GM19467 (cell line): ENCODE measurements around the gene ZSWIM4.
"Not testable (repeated sequence)": the region's sequence is repeated elsewhere in the genome, so short reads cannot be mapped to it uniquely, and the experiment has no call there.

Experiments used
- ATAC-seq: cut with Tn5 transposase; IDR thresholded peaks from one replicate; pipeline ENCODE4 v1.9.1; 2021; ENCODE audit warnings: mild to moderate bottlenecking, moderate library complexity; ENCODE audit not compliant: unreplicated experiment

Gene ZSWIM4

GRCh38 chr19:13774217-13775191, 20.7 kb upstream of the ZSWIM4 start, which contains the start of gene C19orf53:
Gene C19orf53, plus strand, starts transcription at chr19:13774456. Its CDS starts 22 bp downstream, at chr19:13774478.
- ATAC-seq: peak; percentile 86

- no peak for ATAC-seq
Observed at GRCh38 chr19:13778398-13778797, 16.8 kb upstream of the ZSWIM4 start.

DNA sequence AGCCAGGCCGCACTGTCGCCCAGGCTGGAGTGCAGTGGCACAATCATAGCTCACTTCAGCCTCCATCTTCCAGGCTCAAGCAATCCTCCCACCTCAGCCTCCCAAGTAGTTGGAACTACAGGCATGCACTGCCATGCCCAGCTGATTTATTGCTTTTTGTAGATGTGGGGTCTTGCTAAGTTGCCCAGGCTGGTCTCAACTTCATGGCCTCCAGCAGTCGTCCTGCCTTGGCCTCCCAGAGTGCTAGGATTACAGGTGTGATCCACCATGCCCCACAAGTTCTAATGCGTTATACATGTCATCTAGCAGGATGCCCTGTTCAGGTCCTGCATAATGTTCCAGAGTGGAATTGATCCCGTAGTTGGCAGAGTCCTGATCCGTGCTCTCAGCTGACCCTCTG, 16.4 kb upstream of the ZSWIM4 start:
- ATAC-seq: no peak

DNA sequence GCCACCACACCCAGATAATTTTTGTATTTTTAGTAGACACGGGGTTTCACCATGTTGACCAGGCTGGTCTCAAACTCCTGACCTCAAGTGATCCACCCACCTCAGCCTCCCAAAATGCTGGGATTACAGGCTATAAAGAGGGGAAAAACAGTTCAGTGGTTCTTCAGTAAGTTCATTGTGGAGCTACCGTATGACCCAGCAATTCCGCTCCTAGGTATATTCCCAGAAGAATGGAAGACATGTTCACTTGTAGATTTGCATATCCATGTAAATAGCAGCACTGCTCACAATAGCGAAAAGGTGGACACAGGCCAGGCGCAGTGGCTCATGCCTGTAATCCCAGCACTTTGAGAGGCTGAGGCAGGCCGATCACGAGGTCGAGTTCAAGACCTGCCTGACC, 15.4 kb upstream of the ZSWIM4 start:
- ATAC-seq: not testable (repeated sequence)

- ATAC-seq: no peak
Observed at GRCh38 chr19:13781547-13781946, 13.7 kb upstream of the ZSWIM4 start.

GRCh38 chr19:13782537-13782936, 12.7 kb upstream of the ZSWIM4 start:
- no peak for ATAC-seq

GRCh38 chr19:13783565-13784500, 11.4 kb upstream of the ZSWIM4 start:
- no peak for ATAC-seq

DNA sequence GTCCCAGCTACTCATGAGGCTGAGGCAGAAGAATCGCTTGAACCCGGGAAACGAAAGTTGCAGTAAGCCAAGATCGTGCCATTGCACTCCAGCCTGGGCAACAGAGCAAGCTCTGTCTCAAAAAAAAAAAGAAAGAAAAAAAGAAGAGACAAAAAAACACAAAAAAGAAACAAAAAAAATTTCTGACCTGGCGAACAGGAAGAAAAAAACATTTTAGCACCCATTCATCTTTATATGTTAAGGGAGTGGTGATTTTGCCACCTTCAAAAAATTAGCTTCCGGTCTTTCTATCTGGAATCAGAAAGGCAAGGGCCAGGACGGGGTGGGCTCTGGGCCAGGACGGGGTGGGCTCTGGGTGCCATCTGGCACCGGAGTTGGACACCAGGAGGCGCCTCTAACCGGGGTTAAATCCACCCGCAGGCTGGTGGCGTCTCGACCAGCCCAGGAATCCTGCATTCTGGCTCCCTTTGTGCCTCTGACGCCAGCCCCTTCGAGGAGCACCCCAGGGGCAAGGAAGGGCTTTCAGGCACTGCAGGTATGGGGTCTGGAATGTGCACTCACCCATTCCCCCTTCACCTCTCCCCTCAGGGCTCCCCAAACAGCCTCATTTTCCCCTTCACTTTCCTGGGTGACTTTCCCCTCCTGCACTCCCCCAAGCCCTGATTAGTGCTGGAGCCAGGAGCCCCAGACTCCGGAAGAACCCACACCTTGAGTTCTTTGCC, 10.4 kb upstream of the ZSWIM4 start:
- ATAC-seq: no peak

- ATAC-seq: no peak
Observed at GRCh38 chr19:13788991-13789390, 6.3 kb upstream of the ZSWIM4 start.

- ATAC-seq: no peak
Observed at GRCh38 chr19:13790354-13790753, 4.9 kb upstream of the ZSWIM4 start.

DNA sequence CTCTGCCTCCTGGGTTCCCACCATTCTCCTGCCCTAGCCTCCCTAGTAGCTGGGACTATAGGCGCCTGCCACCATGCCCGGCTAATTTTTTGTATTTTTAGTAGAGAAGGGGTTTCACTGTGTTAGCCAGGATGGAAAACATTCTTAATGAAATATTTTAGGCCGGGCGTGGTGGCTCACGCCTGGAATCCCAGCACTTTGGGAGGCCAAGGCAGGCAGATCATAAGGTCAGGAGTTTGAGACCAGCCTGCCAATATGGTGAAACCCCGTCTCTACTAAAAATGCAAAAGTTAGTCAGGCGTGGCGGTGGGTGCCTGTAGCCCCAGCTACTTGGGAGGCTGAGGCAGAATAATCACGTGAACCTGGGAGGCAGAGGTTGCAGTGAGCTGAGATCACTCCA, 1.9 kb upstream of the ZSWIM4 start:
- not testable (repeated sequence) for ATAC-seq

DNA sequence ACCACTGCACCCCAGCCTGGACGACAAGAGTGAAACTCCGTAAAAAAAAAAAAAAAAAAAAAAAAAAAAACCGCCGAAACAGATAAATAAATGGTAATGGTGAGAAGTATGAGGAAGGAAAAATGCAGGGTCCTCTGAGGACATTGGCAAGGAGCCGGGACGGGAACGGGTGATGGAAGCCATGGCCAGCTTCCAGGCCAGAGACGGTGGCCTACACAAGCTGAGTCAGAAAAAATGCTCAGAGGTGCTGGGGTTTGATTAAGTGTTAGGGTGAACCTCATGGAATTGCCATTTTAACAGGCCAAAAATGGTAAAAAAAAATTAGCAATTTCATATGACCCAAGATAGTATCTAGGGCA, 866 bp upstream of the ZSWIM4 start:
- no peak for ATAC-seq

DNA sequence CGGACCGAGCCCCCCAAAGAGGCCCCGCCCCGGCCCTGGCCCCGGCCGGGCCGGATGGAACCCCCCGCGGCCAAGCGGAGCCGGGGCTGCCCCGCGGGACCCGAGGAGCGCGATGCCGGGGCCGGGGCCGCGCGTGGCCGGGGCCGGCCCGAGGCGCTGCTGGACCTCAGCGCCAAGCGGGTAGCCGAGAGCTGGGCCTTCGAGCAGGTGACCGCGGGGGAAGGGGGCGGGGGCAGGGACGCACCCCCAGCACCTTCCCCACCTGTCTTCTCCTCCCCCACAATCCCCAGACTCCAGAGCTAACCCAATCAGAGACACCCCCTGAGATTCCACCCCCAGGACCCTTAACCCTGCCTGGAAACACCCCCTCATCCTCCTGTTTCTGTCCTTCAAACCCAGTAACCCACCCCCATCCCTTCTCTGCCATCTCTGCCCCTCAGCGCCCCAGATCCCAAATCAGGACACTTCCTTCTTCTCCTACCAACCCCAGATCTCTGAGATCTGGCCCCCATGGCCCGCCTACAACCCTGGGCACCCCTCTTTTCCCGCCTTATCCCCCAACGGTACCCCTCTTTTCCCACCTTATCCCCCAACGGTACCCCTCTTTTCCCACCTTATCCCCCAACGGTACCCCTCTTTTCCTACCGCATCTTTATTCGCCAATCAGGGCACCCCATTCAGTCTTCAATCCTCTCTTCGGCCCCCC, 505 bp downstream of the ZSWIM4 start:
- ATAC-seq: peak; percentile 24

GRCh38 chr19:13796301-13797057, 1.2 kb downstream of the ZSWIM4 start:
- ATAC-seq: no peak

- no peak for ATAC-seq
Observed at GRCh38 chr19:13797058-13797440, 1.8 kb downstream of the ZSWIM4 start.

- no peak for ATAC-seq
Observed at GRCh38 chr19:13797870-13798269, 2.6 kb downstream of the ZSWIM4 start.

GRCh38 chr19:13799669-13800068, 4.4 kb downstream of the ZSWIM4 start:
- no peak for ATAC-seq

- no peak for ATAC-seq
Observed at GRCh38 chr19:13803038-13803437, 7.8 kb downstream of the ZSWIM4 start.

- ATAC-seq: no peak
Observed at GRCh38 chr19:13804830-13805683, 9.8 kb downstream of the ZSWIM4 start.
